Measurements from ENCODE around the gene CFAP74.
"Not testable (repeated sequence)": the region's sequence is repeated elsewhere in the genome, so short reads cannot be mapped to it uniquely, and the experiment has no call there.

The CFAP74 gene

GRCh38 chr1:1893291-1893985 is 110.1 kb downstream of the CFAP74 start:
- no peak for DNase-seq

GRCh38 chr1:1892763-1893120 is 110.8 kb downstream of the CFAP74 start:
- no peak for DNase-seq

- DNase-seq: no peak
Measured at GRCh38 chr1:1892079-1892762, 111.4 kb downstream of the CFAP74 start.

- peak; percentile 72 to 81 for DNase-seq
Measured at GRCh38 chr1:1891349-1892078, 112.1 kb downstream of the CFAP74 start.

DNA sequence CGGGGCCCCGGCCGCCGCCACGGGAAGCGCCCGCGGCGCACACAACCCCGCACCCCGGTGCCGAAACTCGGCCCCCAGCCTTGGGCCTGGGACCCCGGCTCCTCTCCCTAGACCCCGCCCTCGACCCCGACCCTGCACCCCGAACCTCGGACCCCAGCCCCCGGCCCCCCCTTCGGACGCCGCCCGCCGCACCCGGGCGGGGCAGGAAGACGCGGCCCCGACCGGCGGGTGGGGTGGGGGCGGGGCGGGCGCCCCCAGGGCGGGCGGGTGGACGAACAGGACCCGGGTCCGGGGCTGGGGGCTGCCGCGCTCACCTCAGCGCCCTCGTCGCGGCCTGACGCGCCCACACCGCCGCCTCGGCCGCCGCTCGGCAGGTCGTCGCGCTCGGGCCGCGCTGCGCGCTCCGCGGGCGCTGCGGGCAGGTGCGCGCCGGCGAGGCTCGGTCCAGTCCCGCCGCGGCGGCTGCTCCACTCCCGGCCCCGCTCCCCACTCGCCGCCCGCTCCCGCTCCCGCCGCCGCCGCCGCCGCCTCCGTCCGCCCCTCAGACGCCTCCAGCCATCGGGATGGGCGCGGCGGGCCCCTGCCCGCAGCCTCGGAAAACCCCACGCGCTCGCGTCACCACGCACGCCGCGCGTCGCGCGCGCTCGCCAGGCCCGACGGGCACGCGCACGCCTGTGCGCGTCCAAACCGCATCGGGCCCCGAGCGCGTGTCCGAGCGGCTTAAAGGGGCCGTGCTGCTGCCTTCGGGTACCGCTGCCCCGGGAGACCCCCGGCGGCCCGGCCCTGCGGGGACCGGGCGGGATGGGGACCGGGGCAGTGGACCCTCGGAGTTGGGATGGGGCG is 112.9 kb downstream of the CFAP74 start, which contains the start of gene GNB1:
TSS of gene GNB1 (minus strand) at position 582 of the 843 bp plus-strand sequence. CDS start 65,634 bp downstream, outside the sequence.
- peak; percentile 86 to 89 for DNase-seq

DNA sequence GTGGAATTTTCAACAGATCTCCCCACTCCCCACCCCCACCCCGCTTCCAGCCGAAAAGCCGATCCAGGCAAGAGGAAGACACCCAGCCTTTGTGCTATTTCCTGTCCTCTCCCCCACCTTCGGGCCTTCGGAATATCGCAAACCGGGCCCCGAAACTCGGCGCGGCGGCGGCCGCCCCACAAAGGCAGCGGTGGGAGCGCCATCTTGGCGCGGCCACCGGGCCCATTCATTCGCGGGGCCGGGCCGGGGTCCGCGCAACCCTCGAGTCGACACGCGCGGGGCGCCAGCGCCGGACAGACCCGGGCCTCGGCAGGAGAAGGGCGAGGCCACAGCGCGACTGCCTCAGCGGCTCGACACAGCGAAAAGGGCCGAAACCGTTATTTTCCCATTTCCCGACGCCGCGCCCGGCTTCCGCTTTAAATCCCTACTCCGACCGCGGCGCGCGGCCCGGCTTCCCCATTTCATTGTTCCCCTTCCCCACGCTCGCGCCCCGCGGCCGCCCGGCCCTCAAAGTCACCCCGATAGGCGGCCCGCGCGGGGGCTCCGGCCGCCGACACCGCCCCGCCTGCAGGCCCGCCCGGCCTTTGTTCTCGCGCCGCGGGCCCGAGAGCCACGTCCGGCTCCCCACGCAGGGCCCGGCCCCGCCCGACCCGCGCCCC is 113.6 kb downstream of the CFAP74 start:
- DNase-seq: peak; percentile 48 to 63

- DNase-seq: no peak
Measured at GRCh38 chr1:1889090-1889750, 114.4 kb downstream of the CFAP74 start.

GRCh38 chr1:1883890-1884289 is 119.7 kb downstream of the CFAP74 start:
- not testable (repeated sequence) for DNase-seq

- no peak for DNase-seq
Measured at GRCh38 chr1:1883092-1883873, 120.3 kb downstream of the CFAP74 start.

GRCh38 chr1:1881727-1882126 is 121.9 kb downstream of the CFAP74 start:
- DNase-seq: no peak

DNA sequence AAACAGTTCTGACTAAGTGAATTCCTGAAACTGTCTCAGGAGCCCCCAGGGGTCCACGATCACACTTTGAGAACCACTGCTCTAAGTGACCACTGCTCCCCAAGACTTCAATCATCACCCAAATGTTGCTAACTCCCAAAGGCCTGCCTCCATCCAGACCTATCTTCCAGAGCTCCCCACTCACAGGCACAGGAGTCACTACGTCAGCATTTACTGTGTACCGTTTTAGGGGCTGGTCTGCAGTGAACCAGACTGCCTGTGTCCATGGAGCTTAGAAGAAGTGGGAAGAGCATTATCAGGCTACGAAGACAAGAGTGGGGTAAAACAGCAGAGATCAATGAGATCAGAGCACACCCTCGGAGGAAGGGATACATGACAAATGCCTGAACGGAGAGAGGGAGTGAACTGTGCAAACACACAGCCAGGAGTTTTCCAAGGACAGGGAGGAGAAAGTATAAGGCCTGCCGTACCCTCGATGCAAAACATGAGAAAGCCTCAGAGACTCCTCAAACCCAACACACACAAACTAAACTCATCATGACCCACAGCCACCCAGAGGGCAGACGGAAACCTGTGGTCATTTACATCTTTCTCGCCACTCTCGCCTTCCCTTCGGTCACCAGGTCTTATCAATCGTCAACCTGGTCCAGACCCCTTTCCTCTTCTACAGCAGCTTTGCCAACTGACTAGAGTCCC is 122.8 kb downstream of the CFAP74 start:
- no peak for DNase-seq

DNA sequence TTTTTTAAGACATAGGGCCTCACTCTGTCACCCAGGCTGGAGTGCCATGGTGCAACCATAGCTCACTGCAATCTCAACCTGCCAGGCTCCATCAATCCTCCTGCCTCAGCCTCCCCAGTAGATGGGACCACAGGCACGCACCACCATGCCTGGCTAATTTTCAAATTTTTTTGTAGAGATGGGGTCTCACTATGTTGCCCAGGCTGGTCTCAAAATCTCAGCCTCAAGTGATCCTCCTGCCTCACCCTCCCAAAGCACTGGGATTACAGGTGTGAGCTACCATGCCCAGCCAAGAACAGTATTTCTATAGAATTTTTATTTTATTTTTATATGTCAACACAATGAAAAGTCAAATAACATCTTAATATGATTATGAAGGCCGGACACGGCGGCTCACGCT is 123.6 kb downstream of the CFAP74 start:
- no peak for DNase-seq

GRCh38 chr1:1877865-1878436 is 125.6 kb downstream of the CFAP74 start:
- DNase-seq: no peak

DNA sequence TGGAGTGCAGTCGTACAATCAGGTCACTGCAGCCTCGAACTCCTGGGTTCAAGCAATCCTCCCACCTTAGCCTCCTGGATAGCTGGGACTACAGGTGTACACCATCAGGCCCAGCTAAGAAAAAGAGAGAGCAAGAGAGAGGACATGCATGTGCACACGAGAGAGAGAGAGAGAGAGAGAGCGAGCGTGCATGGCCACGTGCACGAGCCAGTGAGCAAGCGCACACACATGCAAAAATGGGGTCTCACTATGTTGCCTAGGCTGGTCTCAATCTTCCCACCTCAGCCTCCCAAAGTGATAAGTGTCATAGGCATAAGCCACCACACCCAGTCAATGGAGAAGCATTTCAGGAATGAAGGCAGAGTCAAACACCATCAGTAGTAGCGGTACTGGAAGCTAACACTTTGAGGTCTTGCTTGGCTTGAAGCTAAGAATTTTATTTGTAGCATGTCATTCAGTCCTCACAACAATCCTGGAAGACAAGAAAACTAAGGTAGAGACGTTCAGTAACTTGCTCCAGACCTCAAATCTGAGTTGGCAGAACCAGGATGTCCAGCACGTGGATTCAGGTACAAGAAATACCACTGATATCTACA is 127.2 kb downstream of the CFAP74 start:
- no peak for DNase-seq

DNA sequence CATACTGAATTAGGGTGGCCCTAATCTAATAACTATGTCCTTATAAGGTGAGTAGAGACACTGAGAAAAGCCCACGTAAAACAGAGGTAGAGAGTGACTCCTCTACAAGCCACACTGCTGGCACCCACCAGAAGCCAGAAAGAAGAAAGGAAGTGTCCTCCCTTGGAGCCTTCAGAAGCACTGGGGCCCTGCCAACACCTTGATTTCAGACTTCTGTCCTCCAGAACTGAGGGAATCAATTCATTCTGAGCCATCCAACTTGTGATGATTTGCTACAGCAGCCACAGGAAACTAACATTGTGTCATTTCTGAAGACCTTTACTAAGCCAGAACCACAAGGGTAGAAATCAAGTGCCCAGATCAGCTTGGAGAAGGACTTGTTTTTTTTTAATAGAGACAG is 127.7 kb downstream of the CFAP74 start:
- DNase-seq: no peak

- no peak for DNase-seq
Measured at GRCh38 chr1:1874901-1875300, 128.7 kb downstream of the CFAP74 start.

GRCh38 chr1:1873186-1873585 is 130.4 kb downstream of the CFAP74 start:
- no peak for DNase-seq

GRCh38 chr1:1872329-1872994 is 131.1 kb downstream of the CFAP74 start:
- DNase-seq: no peak
